AG09319 (cell line): Measurements from ENCODE around the gene FAM200C.
A peak's percentile ranks its signal among the peaks of the same experiment; 100 is the strongest.

ENCODE experiments used
- DNase-seq: peaks from one replicate; pipeline ENCODE4 v3.0.0-alpha.2; 2010; ENCODE audit warnings: low read depth; ENCODE audit errors: extremely low read depth
- CTCF ChIP-seq: IDR thresholded peaks from 2 replicates; pipeline ENCODE4 v1.5.1; 2011; ENCODE audit warnings: low read depth, mild to moderate bottlenecking, inconsistent platforms, low read length, moderate library complexity

Gene FAM200C

GRCh38 chr5:160399402-160400353, at the start of gene FAM200C:
Gene FAM200C, minus strand, starts transcription at chr5:160400054. Its CDS starts 4,564 bp downstream, at chr5:160395490.
- peak; percentile 87 for DNase-seq
- TF ChIP-seq CTCF = no peak

- no peak for DNase-seq
- TF ChIP-seq CTCF = no peak
Observed at GRCh38 chr5:160449458-160449857, 49.6 kb upstream of the FAM200C start.

- no peak for TF ChIP-seq CTCF
- DNase-seq = no peak
Observed at GRCh38 chr5:160448886-160449285, 49.0 kb upstream of the FAM200C start.

GRCh38 chr5:160445751-160446150, 45.9 kb upstream of the FAM200C start:
- no peak for DNase-seq
- no peak for TF ChIP-seq CTCF

- no peak for DNase-seq
- TF ChIP-seq CTCF = no peak
Observed at GRCh38 chr5:160445132-160445531, 45.3 kb upstream of the FAM200C start.

- no peak for DNase-seq
- TF ChIP-seq CTCF = no peak
Observed at GRCh38 chr5:160444407-160444806, 44.6 kb upstream of the FAM200C start.

GRCh38 chr5:160442824-160443431, 43.1 kb upstream of the FAM200C start:
- no peak for DNase-seq

More at GRCh38 chr5:160442824-160443431, 43.1 kb upstream of the FAM200C start:
- no peak for TF ChIP-seq CTCF
